CD4-positive, alpha-beta T cell treated with Interleukin-21 for 1 hour (primary cell): ENCODE measurements around the gene MLEC.
A peak's percentile ranks its signal among the peaks of the same experiment; 100 is the strongest.

ENCODE experiments used
- DNase-seq: peaks from one replicate; pipeline ENCODE4 v3.0.0-alpha.2; 2020

MLEC gene

GRCh38 chr12:120686690-120687577 is at the start of gene MLEC:
Gene MLEC, plus strand, starts transcription at chr12:120687149. Its CDS starts 148 bp downstream, at chr12:120687297.
- DNase-seq: peak; percentile 99

GRCh38 chr12:120639771-120640721 is 46.9 kb upstream of the MLEC start, which contains the start of gene CABP1:
Gene CABP1, plus strand, starts transcription at chr12:120640626. Its CDS starts 60 bp downstream, at chr12:120640686.
- DNase-seq: peak; percentile 69

- peak; percentile 48 for DNase-seq
Measured at GRCh38 chr12:120640861-120641833, 45.8 kb upstream of the MLEC start.

- DNase-seq: no peak
Measured at GRCh38 chr12:120642121-120642520, 44.8 kb upstream of the MLEC start.

DNA sequence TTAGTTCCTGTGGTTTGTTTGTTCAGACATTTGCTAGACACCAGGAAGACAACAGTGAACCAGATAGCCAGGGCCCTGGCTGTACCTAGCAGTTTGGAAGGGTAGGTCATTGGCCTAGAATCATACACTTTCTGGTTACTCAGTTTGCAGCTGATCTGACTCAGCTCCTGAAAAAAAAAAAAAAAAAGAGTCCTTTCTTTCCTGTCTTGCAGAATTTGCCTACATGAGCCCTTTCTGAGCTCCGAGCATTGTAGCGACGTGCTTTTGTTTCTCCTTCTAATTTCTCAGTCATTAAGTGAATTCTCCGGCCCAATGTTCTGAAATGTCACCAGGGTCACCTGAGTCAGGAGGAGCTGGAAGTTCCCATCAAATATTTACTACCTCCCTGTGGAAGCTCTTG is 44.1 kb upstream of the MLEC start:
- no peak for DNase-seq

DNA sequence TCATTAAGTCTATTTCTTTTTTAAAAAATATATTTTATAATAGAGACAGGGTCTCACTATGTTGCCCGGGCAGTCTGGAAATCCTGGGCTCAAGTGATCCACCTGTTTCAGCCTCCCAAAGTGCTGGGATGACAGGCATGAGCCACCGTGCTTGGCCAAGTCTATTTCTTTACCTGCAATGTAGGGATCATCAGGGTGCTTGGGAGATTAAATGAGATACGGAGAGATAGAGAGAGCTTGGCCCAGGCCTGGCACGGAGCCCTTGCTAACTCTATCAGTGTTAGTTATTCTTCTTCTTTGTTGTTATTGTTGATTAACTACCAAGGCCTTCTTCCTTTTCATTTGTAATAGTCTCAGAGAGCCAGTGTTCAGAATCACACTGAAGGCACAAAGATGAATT is 43.4 kb upstream of the MLEC start:
- DNase-seq: no peak

GRCh38 chr12:120646044-120646443 is 40.9 kb upstream of the MLEC start:
- DNase-seq: no peak

GRCh38 chr12:120647375-120647755 is 39.6 kb upstream of the MLEC start:
- DNase-seq: no peak

- DNase-seq: no peak
Measured at GRCh38 chr12:120649442-120650232, 37.3 kb upstream of the MLEC start.

GRCh38 chr12:120650233-120650690 is 36.7 kb upstream of the MLEC start:
- no peak for DNase-seq

DNA sequence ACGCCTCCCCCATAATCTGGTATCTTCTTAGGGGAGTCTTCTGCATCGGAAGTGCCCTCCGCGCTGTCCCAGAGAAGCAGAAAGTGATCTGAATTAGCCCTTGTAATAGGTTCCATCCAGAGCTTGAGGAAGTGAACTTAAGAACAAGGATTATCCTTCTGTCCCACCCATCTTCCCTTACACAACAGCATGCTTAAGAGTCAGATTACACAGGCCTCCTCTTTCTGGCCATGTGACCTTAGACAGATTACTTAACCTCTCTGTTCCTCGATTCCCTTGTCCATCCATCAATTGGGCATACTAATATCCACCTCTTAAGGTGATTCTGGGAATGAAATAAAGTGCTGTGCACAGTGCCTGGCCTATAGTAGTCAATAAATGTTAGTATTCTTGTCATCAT is 35.1 kb upstream of the MLEC start:
- DNase-seq: no peak

DNA sequence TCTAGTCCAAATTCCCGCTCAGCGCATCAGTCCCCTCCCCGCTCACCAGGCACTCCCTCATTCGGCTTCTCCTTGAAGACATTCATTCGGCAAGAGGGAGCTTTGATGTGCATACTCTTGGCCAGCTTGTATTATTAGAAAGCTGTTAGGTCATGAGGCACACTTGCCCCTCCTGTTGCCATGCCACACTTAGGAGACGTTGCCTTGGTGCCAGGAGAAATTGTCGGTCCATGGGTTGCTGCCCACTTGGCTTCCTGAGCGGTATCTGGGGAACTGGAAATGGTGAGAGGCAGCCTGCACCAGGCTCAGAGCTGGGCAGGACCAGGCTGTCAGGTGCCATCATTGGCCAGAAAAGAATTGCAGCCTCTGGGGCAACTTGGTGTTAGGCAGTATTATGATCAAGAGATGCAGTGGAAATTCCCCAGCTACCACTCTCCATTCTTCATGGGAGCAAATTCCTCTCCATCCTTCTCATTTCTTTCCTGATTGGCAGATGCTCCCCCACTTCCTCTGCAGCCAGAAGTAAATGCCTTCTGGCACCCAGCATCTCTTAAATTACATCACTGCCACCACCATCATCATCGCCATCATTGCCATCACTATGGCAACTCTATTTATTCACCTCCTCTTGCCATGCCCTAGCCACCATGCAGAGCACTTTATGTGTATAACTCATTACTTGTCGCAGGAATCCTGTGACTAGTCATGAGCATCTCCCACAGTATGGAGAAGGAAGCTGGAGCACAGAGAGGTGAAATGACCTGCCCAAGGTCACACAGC is 34.1 kb upstream of the MLEC start:
- DNase-seq: no peak

- no peak for DNase-seq
Measured at GRCh38 chr12:120653611-120654010, 33.3 kb upstream of the MLEC start.

DNA sequence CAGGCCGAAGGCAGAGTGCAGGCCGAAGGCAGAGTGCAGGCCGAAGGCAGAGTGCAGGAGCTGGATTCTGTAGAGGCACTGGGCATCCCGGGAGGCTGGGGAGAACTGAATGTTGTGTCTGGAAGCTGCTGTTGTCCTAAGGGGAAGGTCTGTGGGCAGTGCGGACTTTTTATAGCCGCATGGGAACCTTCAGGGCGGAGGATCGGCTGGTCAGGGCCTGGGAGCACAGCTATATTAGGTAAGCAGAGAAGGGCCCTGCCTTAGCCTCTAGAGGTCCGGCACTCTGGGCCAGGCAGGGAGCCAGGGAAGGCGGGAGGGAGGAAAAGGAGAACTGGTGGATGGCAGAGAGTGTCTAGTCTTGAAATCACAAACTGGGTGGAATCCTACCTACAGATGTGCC is 32.3 kb upstream of the MLEC start:
- DNase-seq: no peak

- no peak for DNase-seq
Measured at GRCh38 chr12:120656008-120656407, 30.9 kb upstream of the MLEC start.

DNA sequence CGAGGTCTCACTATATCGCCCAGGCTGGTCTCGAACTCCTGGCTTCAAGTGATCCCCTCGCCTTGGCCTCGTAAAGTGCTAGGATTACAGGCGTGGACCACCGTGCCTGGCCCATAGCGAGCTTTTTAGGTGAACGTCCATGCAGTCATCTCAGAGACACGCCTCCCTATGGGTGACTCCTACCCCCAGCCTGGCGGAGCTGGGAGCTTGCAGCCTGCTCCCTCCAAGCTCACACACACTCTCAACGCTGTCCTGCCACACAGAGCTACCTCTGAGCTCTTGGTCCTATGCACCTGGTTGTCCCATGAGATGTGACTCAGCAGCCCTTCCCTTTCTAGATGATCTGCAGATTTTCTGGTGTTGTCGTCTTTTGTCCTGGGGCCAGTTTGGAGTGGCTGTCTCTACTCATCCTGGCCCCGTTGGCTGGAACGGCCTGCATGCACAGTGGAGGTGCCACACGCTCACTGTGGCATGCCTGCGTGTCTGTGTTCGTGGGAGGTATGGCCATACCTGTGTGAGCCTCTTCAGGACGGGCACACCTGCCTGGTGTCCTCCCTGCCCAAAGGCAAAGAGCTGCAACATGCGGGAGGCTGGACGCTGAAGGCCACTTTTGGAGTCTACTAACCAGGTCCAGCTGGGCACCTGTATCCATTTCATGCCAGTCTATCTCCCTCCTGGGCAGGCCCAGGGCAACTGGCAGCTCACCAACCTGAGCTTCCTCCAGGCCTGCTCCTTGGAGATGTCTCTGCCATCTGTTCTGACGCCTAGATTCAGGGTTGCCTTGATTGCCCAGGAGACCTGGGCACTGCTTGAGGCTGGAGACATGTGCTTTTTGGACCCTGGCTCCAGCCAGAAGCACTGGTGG is 28.4 kb upstream of the MLEC start:
- no peak for DNase-seq

- DNase-seq: no peak
Measured at GRCh38 chr12:120659151-120659525, 27.8 kb upstream of the MLEC start.

- DNase-seq: no peak
Measured at GRCh38 chr12:120661432-120661831, 25.5 kb upstream of the MLEC start.

DNA sequence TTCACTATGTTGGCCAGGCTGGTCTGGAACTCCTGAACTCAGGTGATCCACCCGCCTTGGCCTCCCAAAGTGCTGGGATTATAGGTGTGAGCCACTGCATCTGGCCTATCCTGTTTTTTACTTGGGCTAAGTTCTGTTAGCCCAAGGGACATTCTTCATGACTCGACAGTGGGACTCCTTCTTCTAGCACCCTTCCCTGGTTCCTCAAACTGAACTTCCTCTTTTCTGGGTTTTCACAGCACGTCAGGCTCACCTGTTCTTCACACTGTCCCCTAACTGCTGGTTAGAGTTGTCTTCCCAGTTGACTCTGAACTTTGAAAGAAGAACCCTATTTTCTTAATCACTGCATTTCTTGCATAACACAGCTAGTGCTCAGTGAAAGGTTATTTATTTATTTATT is 24.1 kb upstream of the MLEC start:
- DNase-seq: no peak

- no peak for DNase-seq
Measured at GRCh38 chr12:120663741-120664140, 23.2 kb upstream of the MLEC start.
